ENCODE measurements around the gene CUX1.
"Not testable (repeated sequence)": the region's sequence is repeated elsewhere in the genome, so short reads cannot be mapped to it uniquely, and the experiment has no call there.

DNA sequence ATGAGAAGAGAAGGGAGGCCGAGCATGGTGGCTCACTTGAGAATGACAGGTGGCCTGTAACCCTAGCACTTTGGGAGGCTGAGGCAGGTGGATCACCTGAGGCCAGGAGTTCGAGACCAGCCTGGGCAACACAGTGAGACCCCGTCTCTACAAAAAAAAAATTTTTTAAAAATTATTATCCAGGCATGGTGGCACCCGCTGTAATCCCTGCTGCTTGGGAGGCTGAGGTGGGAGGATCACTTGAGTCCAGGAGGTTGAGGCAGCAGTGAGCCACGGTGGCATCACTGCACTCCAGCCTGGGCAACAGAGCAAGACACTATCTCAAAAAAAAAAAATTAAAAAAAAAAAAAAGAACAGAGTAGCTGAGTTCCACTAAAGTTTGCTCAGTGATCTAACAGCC lies 412.7 kb downstream of the CUX1 start:
- TF ChIP-seq, protein P1, sequence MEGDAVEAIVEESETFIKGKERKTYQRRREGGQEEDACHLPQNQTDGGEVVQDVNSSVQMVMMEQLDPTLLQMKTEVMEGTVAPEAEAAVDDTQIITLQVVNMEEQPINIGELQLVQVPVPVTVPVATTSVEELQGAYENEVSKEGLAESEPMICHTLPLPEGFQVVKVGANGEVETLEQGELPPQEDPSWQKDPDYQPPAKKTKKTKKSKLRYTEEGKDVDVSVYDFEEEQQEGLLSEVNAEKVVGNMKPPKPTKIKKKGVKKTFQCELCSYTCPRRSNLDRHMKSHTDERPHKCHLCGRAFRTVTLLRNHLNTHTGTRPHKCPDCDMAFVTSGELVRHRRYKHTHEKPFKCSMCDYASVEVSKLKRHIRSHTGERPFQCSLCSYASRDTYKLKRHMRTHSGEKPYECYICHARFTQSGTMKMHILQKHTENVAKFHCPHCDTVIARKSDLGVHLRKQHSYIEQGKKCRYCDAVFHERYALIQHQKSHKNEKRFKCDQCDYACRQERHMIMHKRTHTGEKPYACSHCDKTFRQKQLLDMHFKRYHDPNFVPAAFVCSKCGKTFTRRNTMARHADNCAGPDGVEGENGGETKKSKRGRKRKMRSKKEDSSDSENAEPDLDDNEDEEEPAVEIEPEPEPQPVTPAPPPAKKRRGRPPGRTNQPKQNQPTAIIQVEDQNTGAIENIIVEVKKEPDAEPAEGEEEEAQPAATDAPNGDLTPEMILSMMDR (IDR thresholded peaks at IDR 0.05), result not testable (repeated sequence)
- not testable (repeated sequence) for TF ChIP-seq POLR2A (IDR thresholded peaks at IDR 0.05)

Measured in body of pancreas (tissue), 4 donors.